OCI-LY1 (cell line): Measurements from ENCODE around the gene AATK.

ENCODE experiments used
- CTCF ChIP-seq: fragments of 200-600 bp; sonication (generic), shearing (Covaris generic); IDR thresholded peaks from 2 replicates; pipeline ENCODE4 v1.5.1; 2017; ENCODE audit warnings: mild to moderate bottlenecking, antibody characterized with exemption, low read length, moderate library complexity, mixed read lengths
- EZH2 ChIP-seq: fragments of 200-600 bp; sonication (generic), shearing (Covaris generic); IDR thresholded peaks from 2 replicates; pipeline ENCODE4 v1.8.0; 2017; ENCODE audit warnings: borderline replicate concordance, mixed run types, mild to moderate bottlenecking, antibody characterized with exemption, low read length, moderate library complexity, mixed read lengths

GRCh38 chr17:81183807-81184206 lies 17.8 kb upstream of the AATK start:
- TF ChIP-seq EZH2 (no peak), CTCF (no peak)
